AG20443 (cell line): ENCODE results near the gene HEATR5A.
"Not testable (repeated sequence)": the region's sequence is repeated elsewhere in the genome, so short reads cannot be mapped to it uniquely, and the experiment has no call there.

ENCODE experiments used
- DNase-seq: peaks from one replicate; pipeline ENCODE4 v3.0.0; 2012; ENCODE audit warnings: low spot score, mixed read lengths

Gene HEATR5A

DNA sequence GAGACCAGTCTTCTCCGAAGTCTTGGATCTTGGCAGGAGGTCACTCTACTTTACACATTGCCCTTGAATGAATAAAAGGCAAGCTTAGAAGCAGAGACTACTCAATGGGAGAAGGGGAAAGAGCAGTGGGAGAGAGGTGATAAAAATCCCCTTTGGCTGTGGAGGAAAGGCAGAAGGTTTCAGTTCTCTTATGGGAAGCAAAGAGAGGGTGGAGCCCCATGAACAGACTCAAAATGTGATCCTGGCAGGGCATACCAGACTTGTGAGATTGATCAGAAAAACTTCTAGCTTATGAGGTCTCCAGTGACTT is 163.2 kb downstream of the HEATR5A start:
- no peak for DNase-seq

DNA sequence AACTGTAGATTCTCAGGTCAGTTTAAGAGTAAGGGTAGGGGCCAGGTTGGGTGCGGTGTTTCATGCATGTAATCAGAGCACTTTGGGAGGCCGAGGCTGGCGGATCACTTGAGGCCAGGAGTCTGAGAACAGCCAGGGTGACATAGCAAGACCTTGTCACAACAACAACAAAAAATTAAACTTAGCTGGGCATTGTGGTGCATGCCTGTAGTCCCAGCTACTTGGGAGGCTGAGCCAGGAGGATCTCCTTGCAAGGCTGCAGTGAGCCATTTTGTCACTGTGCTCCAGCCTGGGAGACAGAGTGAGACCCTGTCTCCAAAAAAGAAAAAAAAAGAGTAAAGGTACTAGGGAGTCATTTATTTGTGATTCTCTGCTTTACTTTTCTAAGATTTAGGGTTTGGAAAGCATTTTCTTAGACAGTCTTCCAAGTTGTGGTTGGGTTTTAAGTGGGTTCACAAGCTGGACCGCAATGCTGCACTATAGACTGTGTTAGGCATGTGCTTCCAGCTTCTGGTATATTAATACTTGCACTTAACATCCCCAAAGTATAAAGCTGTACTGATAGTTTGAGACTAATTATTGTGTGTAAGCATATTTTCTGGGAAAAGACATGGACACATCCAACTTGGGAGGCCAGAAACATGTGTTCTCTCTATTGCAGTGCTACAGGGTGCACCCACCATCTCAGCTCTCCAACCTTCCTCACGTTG is 163.7 kb downstream of the HEATR5A start:
- no peak for DNase-seq

- not testable (repeated sequence) for DNase-seq
Observed at GRCh38 chr14:31255918-31256317, 164.4 kb downstream of the HEATR5A start.

DNA sequence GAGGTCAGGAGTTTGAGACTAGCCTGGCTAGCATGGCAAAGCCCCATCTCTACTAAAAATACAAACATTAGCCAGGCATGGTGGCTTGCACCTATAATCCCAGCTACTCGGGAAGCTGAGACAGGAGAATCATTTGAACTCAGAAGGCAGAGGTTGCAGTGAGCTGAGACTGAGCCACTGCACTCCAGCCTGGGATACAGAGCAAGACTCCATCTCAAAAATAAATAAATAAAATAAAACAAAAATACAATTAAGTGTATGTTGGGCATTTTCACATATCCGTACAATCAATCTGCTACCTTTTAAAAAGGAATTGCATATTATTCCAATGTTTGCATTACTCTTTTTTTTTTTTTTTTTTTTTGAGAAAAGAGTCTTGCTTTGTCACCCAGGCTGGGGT is 165.1 kb downstream of the HEATR5A start:
- DNase-seq = no peak

DNA sequence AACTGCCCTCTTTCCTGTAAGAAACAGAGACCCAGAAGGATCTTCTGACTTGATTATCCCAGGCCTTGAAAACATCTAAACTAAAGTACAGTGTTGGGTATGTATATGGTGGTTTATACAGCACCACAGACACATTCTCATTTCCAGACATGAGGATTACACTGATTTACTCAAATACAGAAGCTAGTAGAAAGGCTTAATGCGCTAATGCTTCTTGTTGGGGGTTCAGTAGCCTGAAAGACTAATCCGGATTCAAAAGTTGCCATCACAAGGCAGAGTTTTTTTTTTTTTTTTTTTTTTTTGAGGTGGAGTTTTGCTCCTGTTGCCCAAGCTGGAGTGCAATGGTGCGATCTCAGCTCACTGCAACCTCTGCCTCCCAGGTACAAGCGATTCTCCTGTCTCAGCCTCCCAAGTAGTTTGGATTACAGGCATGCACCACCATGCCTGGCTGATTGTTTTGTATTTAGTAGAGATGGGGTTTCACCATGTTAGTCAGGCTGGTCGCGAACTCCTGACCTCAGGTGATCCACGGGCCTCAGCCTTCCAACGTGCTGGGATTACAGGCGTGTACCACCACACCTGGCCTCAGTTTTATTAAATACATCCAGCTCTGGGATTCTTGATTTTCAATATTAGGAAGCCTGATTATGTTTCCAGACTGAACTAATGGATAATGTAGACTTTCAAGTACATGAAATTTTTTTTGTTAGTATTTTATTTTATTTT is 166.4 kb downstream of the HEATR5A start:
- no peak for DNase-seq

DNA sequence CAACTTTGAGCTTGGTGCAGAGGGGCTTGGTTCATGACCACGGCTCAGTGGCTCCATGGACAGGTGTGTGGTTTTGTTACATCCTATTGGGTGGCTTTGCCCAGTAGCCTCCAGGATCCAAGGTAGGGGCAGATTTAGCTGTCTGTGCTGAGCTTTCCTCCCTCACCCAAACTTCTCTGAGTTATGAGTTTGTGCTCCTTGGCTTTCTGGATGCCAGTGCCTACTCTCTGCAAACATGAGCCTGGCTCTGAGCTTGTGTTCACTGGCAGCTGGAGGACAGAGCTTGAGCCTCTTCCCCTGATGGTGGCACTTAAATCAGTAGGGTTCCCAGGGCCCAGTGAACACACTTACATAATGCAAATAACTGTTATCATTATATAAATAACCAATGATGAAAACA is 167.5 kb downstream of the HEATR5A start:
- DNase-seq = no peak

DNA sequence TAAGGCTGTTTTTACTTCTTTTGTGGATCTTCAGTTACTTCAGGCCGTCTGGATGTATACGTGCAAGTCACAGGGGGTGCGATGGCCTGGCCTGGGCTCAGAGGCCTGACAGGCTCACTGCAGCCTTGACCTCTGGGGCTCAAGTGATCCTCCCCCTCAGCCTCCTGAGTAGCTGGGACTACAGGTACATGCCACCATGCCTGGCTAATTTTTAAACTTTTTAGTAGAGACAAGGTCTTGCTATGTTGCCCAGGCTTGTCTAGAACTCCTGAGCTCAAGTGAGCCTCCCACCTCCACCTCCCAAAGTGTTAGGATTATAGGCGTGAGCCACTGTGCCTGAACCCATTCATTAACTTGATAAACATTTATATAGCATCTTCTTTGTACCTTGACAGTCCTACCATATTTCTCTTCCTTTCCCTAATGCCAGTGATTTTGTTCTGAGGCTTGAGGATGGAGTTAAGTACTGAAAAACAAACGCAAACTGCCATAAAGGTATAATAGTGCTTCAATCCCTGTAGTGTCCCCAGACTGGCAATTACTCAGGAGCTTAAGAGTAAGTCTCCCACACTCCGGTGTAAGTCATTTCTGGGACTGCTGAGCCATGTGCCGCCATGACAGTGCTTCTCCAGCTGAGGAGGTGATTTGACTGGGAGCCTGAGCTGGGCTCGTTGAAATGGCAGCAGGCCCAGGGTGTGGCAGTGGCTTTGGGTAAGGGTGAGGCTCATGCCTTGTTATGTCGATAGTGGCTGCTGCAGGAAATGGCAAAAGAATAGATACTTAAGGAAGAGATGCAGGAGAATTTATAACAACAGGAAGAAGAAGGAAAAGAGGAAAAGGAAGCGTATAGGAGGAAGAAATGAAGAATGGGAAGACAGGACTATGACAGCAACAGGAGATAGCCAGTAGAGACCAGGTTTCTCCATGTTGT is 169.1 kb downstream of the HEATR5A start:
- DNase-seq = no peak

- DNase-seq = no peak
Observed at GRCh38 chr14:31244626-31245025, 175.7 kb downstream of the HEATR5A start.

GRCh38 chr14:31243860-31244259 is 176.5 kb downstream of the HEATR5A start:
- no peak for DNase-seq

GRCh38 chr14:31242161-31242940 is 178.0 kb downstream of the HEATR5A start:
- DNase-seq = not testable (repeated sequence)
